HepG2 (cell line): ENCODE measurements around the gene DSCAM. TPM values are rescaled to one million over a fixed set of nuclear protein-coding genes. Genes with fewer than 3 reads are reported as not detected.

Experiments
- ATAC-seq: fragments of 200-7000 bp; cut with Tn5 transposase; 3 replicates; pipeline ENCODE4 v1.9.1; 2020; ENCODE audit warnings: mild to moderate bottlenecking, moderate library complexity
- BruUV-seq: library from RNA; stranded (reverse); fragments of 400-500 nt; replicated peaks from 2 replicates; lab custom pipeline; 2021; lab: Mats Ljungman, UMichigan
- CTCF ChIA-PET: fragments of 300-600 bp; formaldehyde crosslinking; extraction: SDS; loops from one replicate; lab custom pipeline; 2021; ENCODE audit warnings: low total read pairs, inconsistent platforms, low intra/inter-chr PET ratio; lab: Yijun Ruan, JAX
- POLR2A ChIA-PET: fragments of 350-600 bp; sonication (Branson Sonifier 250); formaldehyde crosslinking; loops from one replicate; lab custom pipeline; 2020; ENCODE audit warnings: antibody characterized with exemption, inconsistent platforms; lab: Yijun Ruan, JAX
- DNase-seq: peaks from one replicate; pipeline ENCODE4 v3.0.0-alpha.2; 2015; ENCODE audit warnings: low spot score
- FAIRE-seq: peaks from 3 replicates; lab custom pipeline; 2011; peaks lifted over from hg19 to GRCh38; lab: Jason Lieb, UNC
- H2AFZ ChIP-seq: one replicate; pipeline ENCODE4 v1.6.1; 2011; ENCODE audit warnings: low read length, inconsistent platforms
- H3K27ac ChIP-seq: fragments of 300-600 bp; 3 replicates; pipeline ENCODE4 v1.8.0; 2011; ENCODE audit warnings: mixed run types, mild to moderate bottlenecking, mixed read lengths, low read length, inconsistent platforms; ENCODE audit not compliant: insufficient read depth; ENCODE audit errors: extremely low read length
- H3K27me3 ChIP-seq, 2 experiments: fragments of 200-600 bp in 1 of 2; 2 replicates in 1 of 2; 3 replicates in 1 of 2; pipeline versions ENCODE4 v1.6.0 to v1.8.0; 2011; ENCODE audit warnings: low read length in 2 of 2, mild to moderate bottlenecking in 2 of 2, moderate library complexity in 2 of 2, inconsistent platforms in 1 of 2; ENCODE audit not compliant: insufficient read depth in 2 of 2, control insufficient read depth in 1 of 2
- H3K36me3 ChIP-seq, 2 experiments: fragments of 200-600 bp in 1 of 2; replicated peaks in 1 of 2; 2 replicates in 1 of 2; 3 replicates in 1 of 2; pipeline versions ENCODE4 v1.5.1 to v1.8.0; 2011; ENCODE audit warnings: low read length in 2 of 2, inconsistent platforms in 1 of 2; ENCODE audit not compliant: insufficient read depth in 2 of 2, control insufficient read depth in 1 of 2
- H3K4me1 ChIP-seq: 2 replicates; pipeline ENCODE4 v1.5.1; 2012; ENCODE audit warnings: low read length, inconsistent platforms; ENCODE audit not compliant: insufficient read depth
- H3K4me2 ChIP-seq: 2 replicates; pipeline ENCODE4 v1.6.0; 2011; ENCODE audit warnings: low read depth, low read length, inconsistent platforms
- H3K4me3 ChIP-seq, 3 experiments: fragments of 200-600 bp in 1 of 3; sonication (generic), shearing (Covaris generic) in 1 of 3; replicated peaks in 1 of 3; 2 replicates each; pipeline ENCODE4 v1.5.1; 2011 to 2016; ENCODE audit warnings: low read length in 3 of 3, inconsistent platforms in 2 of 3, low read depth in 2 of 3, mild to moderate bottlenecking in 2 of 3, control low read depth in 1 of 3, mixed read lengths in 1 of 3; ENCODE audit not compliant: insufficient read depth in 1 of 3
- H3K79me2 ChIP-seq: one replicate; pipeline ENCODE4 v1.6.1; 2011; ENCODE audit warnings: low read length, inconsistent platforms; ENCODE audit not compliant: insufficient read depth
- H3K9ac ChIP-seq: 2 replicates; pipeline ENCODE4 v1.6.0; 2011; ENCODE audit warnings: mild to moderate bottlenecking, low read depth, low read length, inconsistent platforms; ENCODE audit not compliant: insufficient read depth
- H3K9me3 ChIP-seq: 2 replicates; pipeline ENCODE4 v1.5.1; 2012; ENCODE audit warnings: mild to moderate bottlenecking, low read length
- H4K20me1 ChIP-seq: 2 replicates; pipeline ENCODE4 v1.6.0; 2011; ENCODE audit warnings: inconsistent platforms, mild to moderate bottlenecking, low read length, moderate library complexity; ENCODE audit not compliant: insufficient read depth
- CC2D1A ChIP-seq: sonication (generic); formaldehyde crosslinking; IDR thresholded peaks from 2 replicates; pipeline ENCODE4 v1.8.1; 2023; ENCODE audit warnings: mild to moderate bottlenecking, missing genetic modification reagents
- FOXA1 ChIP-seq, 2 experiments: fragments of 450-650 bp in 1 of 2; sonication (generic) in 1 of 2; formaldehyde crosslinking in 1 of 2; IDR thresholded peaks; 2 replicates each; pipeline versions ENCODE4 v1.4.0 to v1.6.1; 2016 to 2020; ENCODE audit warnings: missing genetic modification reagents in 1 of 2
- HNF1A ChIP-seq, 2 experiments: sonication (generic) in 1 of 2; formaldehyde crosslinking in 1 of 2; IDR thresholded peaks; 2 replicates each; pipeline versions ENCODE4 v1.4.0 to v1.6.1; 2016 to 2020; ENCODE audit warnings: borderline replicate concordance in 1 of 2, low read depth in 1 of 2, mild to moderate bottlenecking in 1 of 2, missing genetic modification reagents in 1 of 2
- HNRNPL ChIP-seq: fragments of 200-400 bp; formaldehyde crosslinking; IDR thresholded peaks from 2 replicates; pipeline ENCODE4 v1.6.1; 2017; ENCODE audit warnings: mild to moderate bottlenecking, low read depth, low read length
- KLF12 ChIP-seq: sonication (generic); formaldehyde crosslinking; IDR thresholded peaks from 2 replicates; pipeline ENCODE4 v1.4.0; 2020; ENCODE audit warnings: missing genetic modification reagents, borderline replicate concordance
- NFIB ChIP-seq: sonication (generic); formaldehyde crosslinking; IDR thresholded peaks from 2 replicates; pipeline ENCODE4 v1.9.0; 2021; ENCODE audit warnings: missing genetic modification reagents, mild to moderate bottlenecking, borderline replicate concordance
- PRDM4 ChIP-seq: sonication (generic); formaldehyde crosslinking; IDR thresholded peaks from 2 replicates; pipeline ENCODE4 v1.9.0; 2021; ENCODE audit warnings: missing genetic modification reagents, borderline replicate concordance
- RARG ChIP-seq: sonication (generic); formaldehyde crosslinking; IDR thresholded peaks from 2 replicates; pipeline ENCODE4 v1.4.0; 2020; ENCODE audit warnings: low read depth, mild to moderate bottlenecking, missing genetic modification reagents
- STAT5B ChIP-seq: sonication (generic); formaldehyde crosslinking; IDR thresholded peaks from 2 replicates; pipeline ENCODE4 v1.4.0; 2020; ENCODE audit warnings: missing genetic modification reagents
- TCF7L2 ChIP-seq: IDR thresholded peaks from 2 replicates; pipeline ENCODE4 v1.6.1; 2011; ENCODE audit warnings: mild to moderate bottlenecking, low read depth, low read length, moderate library complexity
- ZNF251 ChIP-seq: sonication (generic); formaldehyde crosslinking; IDR thresholded peaks from 2 replicates; pipeline ENCODE4 v1.9.0; 2021; ENCODE audit warnings: mild to moderate bottlenecking, missing genetic modification reagents
- ZNF333 ChIP-seq: sonication (generic); formaldehyde crosslinking; IDR thresholded peaks from 2 replicates; pipeline ENCODE4 v1.4.0; 2020; ENCODE audit warnings: mild to moderate bottlenecking, missing genetic modification reagents, borderline replicate concordance
- ZSCAN21 ChIP-seq: sonication (generic); formaldehyde crosslinking; IDR thresholded peaks from 2 replicates; pipeline ENCODE4 v1.8.0; 2022; ENCODE audit warnings: mild to moderate bottlenecking, missing genetic modification reagents, moderate library complexity, borderline replicate concordance
- WGBS: methylation state at CpG from one replicate; pipeline ENCODE4 v1.1.6; 2017; ENCODE audit warnings: low lambda C conversion rate; 5-methylcytosine and 5-hydroxymethylcytosine counted together
- in situ Hi-C: cut with HindIII; loops from 2 replicates; pipeline ENCODE4 v1.10.0; 2017; ENCODE audit warnings: low pct_unique_long_range_greater_than_20kb; ENCODE audit not compliant: extremely low pct_ligation_motif_present
- intact Hi-C: fragments of 100-400 bp; cut with micrococcal nuclease; formaldehyde crosslinking; loops from one replicate; pipeline ENCODE4 v1.10.0; 2022; ENCODE audit not compliant: unreplicated experiment
- polyA plus RNA-seq, 8 experiments: library from polyadenylated mRNA; depleted of rRNA in 3 of 8; stranded (reverse) in 7 of 8; unstranded in 1 of 8; fragments of >200 nt; fragmentation: Illumina TruSeq in 4 of 8; extraction: Trizol in 4 of 8; gene quantifications; 2 replicates each; pipeline versions ENCODE4 v1.2.1 to v1.2.3, GENCODE V29; 2011 to 2016; ENCODE audit warnings: low read depth in 4 of 8, missing spikeins in 1 of 8, mixed read lengths in 1 of 8; ENCODE audit not compliant: insufficient read depth in 1 of 8
- total RNA-seq, 5 experiments: library from RNA; depleted of rRNA; stranded (reverse); fragments of >200 nt; fragmentation: Illumina TruSeq; extraction: Trizol; gene quantifications; 2 replicates each; pipeline ENCODE4 v1.2.3, GENCODE V29; 2016; ENCODE audit warnings: low read depth in 1 of 5
- TF ChIP-seq, protein P1 (sequence below): sonication (generic); formaldehyde crosslinking; IDR thresholded peaks from 2 replicates; pipeline ENCODE4 v1.5.0; 2020; ENCODE audit warnings: mild to moderate bottlenecking, missing genetic modification reagents, borderline replicate concordance

Gene DSCAM
- total and polyA plus RNA-seq, 2 of the 13 experiments (the other 11 are each of a cell fraction or from before 2014, with no cell fraction given), result not detected

DNA sequence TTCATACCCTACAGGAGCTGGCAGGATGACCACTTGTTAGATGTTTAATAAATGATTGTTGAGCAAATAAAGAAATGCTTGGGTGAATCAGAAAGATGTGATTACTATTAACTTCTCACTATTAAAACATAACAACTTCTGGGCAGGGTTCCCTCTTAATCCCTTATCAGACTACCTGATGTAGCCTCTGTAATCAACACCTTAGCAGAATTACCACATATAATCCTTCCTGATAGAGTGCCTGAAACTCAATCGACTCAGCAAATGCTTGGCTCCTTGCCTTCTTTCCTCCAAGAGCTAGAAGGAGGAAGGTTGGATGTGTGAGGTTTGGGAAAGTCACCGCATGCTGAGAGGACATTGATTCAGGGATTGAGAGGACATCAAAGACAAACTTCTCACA lies 34.8 kb upstream of the DSCAM start:
- CTCF ChIA-PET, result no interaction called here
- in situ Hi-C loops, result no loop called here
- TF ChIP-seq ZNF251, result no peak
- no peak for TF ChIP-seq HNF1A (IDR thresholded peaks at IDR 0.05; ENCODE audit: low read depth)
- TF ChIP-seq HNF1A (CRISPR knock-in tag; IDR thresholded peaks at IDR 0.05; ENCODE audit: borderline replicate concordance), result no peak
- TF ChIP-seq, protein P1, sequence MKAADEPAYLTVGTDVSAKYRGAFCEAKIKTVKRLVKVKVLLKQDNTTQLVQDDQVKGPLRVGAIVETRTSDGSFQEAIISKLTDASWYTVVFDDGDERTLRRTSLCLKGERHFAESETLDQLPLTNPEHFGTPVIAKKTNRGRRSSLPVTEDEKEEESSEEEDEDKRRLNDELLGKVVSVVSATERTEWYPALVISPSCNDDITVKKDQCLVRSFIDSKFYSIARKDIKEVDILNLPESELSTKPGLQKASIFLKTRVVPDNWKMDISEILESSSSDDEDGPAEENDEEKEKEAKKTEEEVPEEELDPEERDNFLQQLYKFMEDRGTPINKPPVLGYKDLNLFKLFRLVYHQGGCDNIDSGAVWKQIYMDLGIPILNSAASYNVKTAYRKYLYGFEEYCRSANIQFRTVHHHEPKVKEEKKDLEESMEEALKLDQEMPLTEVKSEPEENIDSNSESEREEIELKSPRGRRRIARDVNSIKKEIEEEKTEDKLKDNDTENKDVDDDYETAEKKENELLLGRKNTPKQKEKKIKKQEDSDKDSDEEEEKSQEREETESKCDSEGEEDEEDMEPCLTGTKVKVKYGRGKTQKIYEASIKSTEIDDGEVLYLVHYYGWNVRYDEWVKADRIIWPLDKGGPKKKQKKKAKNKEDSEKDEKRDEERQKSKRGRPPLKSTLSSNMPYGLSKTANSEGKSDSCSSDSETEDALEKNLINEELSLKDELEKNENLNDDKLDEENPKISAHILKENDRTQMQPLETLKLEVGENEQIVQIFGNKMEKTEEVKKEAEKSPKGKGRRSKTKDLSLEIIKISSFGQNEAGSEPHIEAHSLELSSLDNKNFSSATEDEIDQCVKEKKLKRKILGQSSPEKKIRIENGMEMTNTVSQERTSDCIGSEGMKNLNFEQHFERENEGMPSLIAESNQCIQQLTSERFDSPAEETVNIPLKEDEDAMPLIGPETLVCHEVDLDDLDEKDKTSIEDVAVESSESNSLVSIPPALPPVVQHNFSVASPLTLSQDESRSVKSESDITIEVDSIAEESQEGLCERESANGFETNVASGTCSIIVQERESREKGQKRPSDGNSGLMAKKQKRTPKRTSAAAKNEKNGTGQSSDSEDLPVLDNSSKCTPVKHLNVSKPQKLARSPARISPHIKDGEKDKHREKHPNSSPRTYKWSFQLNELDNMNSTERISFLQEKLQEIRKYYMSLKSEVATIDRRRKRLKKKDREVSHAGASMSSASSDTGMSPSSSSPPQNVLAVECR (CRISPR knock-in tag), result no peak
- TF ChIP-seq HNRNPL, result no peak
- TF ChIP-seq ZNF333 (CRISPR knock-in tag), result no peak
- no peak for TF ChIP-seq CC2D1A (CRISPR knock-in tag)
- no peak for TF ChIP-seq TCF7L2
- TF ChIP-seq NFIB (CRISPR knock-in tag), result no peak
- no peak for TF ChIP-seq KLF12
- TF ChIP-seq FOXA1 (IDR thresholded peaks at IDR 0.05), result no peak
- TF ChIP-seq FOXA1 (CRISPR knock-in tag; IDR thresholded peaks at IDR 0.05), result no peak
- TF ChIP-seq PRDM4 (CRISPR knock-in tag), result no peak
- no peak for TF ChIP-seq STAT5B
- no peak for TF ChIP-seq RARG (CRISPR knock-in tag)
- no peak for TF ChIP-seq ZSCAN21

More for the DNA sequence above, 34.8 kb upstream of the DSCAM start:
- Histone ChIP-seq H3K4me2 (no peak overlapping the region), H3K4me3 (no peak overlapping the region), H3K27ac (no peak overlapping the region), H3K79me2 (no peaks in the 10 kb centered on the region), H3K9me3 (peaks cover 54% of the 10 kb centered on the region), H4K20me1 (no peaks in the 10 kb centered on the region), H3K4me1 (no peaks in the 10 kb centered on the region), H3K9ac (no peak overlapping the region), H3K27me3 (no peaks in the 10 kb centered on the region), H3K36me3 (no peaks in the 10 kb centered on the region), H2AFZ (no peak overlapping the region)
- DNase-seq (no peak), ATAC-seq (no peak), FAIRE-seq (no peak)
- intact Hi-C loops, result no loop called here
- no TSS peak for BruUV-seq
- WGBS, result 8% methylated on average over 2 of the region's 2 CpGs
- POLR2A ChIA-PET, result no interaction called here
